Stimulated activated CD4-positive, alpha-beta T cell treated with anti-CD3 and anti-CD28 coated beads, TNF-alpha, amount 100 ng/mL, for 1 hour (primary cell): ENCODE measurements around the gene S100A16.
A peak's percentile ranks its signal among the peaks of the same experiment; 100 is the strongest.
"Not testable (repeated sequence)": the region's sequence is repeated elsewhere in the genome, so short reads cannot be mapped to it uniquely, and the experiment has no call there.

ENCODE experiments used
- DNase-seq, 3 donors: peaks; one replicate each; pipeline ENCODE4 v3.0.0-alpha.2; 2020; ENCODE audit warnings: low read depth in 3 of 3, low spot score in 1 of 3

The S100A16 gene

GRCh38 chr1:153565529-153566374, 47.2 kb downstream of the S100A16 start, which contains the start of gene S100A2:
Gene S100A2 (minus strand): TSS chr1:153565844. CDS start chr1:153563877, 1,967 bp downstream.
- peak in 1 of 3 donors; percentile 17 for DNase-seq

GRCh38 chr1:153563991-153564390, 48.9 kb downstream of the S100A16 start:
- no peak for DNase-seq

- no peak for DNase-seq
Observed at GRCh38 chr1:153563483-153563901, 49.4 kb downstream of the S100A16 start.

GRCh38 chr1:153562021-153562420, 50.9 kb downstream of the S100A16 start:
- not testable (repeated sequence) for DNase-seq

GRCh38 chr1:153561466-153561985, 51.4 kb downstream of the S100A16 start:
- DNase-seq = no peak

- DNase-seq = no peak
Observed at GRCh38 chr1:153560771-153561465, 52.0 kb downstream of the S100A16 start.

- DNase-seq = no peak
Observed at GRCh38 chr1:153560241-153560640, 52.7 kb downstream of the S100A16 start.

GRCh38 chr1:153557877-153558276, 55.1 kb downstream of the S100A16 start:
- DNase-seq = no peak
